Kidney glomerular epithelial cell (primary cell): ENCODE data around the gene SELP.

Experiments
- DNase-seq: peaks from one replicate; lab custom pipeline; 2025; lab: John Stamatoyannopoulos, UW

SELP gene

DNA sequence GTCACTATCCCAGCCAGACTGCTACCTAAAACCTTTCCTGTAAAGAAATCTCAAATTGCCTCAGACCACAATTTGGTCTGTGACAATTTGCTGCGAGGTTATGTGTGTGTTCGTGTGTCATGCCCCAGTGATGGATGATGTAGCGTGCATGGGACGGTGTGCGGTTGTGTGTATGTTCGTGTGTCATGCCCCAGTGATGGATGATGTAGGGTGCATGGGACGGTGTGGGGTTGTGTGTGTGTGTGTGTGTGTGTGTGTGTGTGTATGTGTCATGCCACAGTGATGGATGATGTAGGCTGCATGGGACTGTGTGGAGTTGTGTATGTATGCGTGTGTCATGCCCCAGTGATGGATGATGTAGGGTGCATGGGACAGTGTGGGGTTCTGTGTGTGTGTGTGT is 9.4 kb downstream of the SELP start:
- no peak for DNase-seq

DNA sequence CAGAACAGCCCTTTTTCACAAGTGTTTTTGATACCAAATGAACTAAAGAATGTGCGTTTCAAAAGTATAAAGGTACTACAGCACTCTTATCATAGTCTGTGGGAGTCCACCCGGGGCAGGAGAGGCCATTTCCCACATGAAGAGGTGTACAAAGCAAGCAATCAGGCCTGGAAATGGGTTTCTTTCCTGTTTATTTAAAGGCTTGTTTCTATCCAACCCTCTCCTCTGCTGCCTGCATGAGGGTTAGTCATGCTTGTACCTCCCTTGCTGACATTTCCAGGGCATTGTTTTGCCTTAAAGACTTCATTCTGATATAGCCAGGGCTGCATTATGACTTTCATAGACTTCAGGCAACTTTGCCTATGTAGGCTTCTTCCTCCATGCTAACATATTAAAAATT is 11.6 kb downstream of the SELP start:
- no peak for DNase-seq

DNA sequence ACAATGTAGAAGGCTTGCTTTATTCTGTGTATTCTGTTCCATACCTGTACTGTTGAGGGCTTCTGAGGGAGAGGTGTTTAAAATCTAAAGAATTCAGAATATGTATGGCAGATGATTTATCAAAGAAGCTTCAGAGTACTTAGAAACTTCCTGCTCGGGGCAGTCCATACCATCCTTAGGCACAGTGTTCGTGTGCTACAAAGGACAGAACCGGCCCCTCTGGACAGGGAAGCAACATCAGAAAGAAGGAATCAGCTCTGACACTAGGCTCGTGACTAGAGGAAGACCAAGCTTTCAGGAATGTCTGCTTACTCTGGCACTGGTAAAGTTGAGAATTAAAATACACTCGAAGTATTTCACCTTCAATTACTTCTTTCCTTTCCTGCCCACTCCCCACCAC is 14.1 kb downstream of the SELP start:
- no peak for DNase-seq

DNA sequence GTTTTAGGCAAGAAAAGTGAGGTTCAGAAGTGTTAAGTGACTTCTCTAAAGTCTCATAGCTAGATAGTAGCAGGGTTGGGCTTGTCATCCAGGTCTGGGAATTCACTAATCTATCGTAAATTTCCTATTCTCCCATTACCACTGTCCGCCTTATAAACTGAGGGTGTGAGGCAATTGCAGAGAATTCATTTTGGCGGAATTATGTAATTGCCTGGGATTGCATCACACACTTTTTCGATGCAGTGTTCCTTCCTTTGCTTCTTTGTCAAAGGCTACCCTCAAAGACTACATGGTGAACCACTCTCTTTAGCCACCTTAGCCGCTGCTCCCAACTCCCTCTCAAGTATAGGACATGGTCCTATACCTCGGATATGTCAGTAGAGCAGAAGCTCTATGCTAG is 19.1 kb downstream of the SELP start:
- no peak for DNase-seq

DNA sequence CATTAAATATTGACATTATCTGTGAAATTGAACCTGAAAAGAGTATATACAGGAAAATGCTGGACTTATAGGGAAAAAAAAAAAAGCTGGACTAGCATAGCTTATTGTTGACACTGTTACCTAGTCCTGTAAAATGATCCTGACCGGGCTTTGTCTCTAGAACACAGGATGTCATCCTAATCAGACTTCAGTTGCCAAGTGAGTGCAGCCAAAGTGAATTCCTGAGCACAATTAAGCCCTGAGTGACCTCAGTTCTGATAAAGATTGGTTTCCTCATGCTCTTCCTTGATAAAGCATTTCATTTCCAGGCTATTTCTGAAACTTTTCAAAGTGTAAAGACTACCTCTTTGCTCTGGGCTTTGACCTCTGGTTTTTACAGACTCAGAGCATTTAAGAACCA is 19.8 kb downstream of the SELP start:
- no peak for DNase-seq

DNA sequence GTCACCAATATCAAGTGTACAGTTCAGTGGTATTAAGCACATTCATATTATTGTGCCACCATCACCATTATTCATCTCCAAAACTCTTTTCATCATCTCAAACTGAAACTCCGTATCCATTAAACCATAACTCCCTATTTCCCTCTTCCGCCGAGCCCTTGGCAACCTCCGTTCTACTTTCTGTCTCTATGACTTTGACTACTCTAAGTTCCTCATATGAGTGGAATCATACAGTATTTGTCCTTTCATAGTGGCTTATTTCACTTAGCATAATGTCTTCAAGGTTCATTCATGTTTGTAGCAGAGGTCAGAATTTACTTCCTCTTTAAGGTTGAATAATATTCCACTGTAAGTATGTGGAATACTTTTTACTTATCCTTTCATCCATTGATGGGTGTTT is 21.7 kb downstream of the SELP start:
- DNase-seq = no peak

DNA sequence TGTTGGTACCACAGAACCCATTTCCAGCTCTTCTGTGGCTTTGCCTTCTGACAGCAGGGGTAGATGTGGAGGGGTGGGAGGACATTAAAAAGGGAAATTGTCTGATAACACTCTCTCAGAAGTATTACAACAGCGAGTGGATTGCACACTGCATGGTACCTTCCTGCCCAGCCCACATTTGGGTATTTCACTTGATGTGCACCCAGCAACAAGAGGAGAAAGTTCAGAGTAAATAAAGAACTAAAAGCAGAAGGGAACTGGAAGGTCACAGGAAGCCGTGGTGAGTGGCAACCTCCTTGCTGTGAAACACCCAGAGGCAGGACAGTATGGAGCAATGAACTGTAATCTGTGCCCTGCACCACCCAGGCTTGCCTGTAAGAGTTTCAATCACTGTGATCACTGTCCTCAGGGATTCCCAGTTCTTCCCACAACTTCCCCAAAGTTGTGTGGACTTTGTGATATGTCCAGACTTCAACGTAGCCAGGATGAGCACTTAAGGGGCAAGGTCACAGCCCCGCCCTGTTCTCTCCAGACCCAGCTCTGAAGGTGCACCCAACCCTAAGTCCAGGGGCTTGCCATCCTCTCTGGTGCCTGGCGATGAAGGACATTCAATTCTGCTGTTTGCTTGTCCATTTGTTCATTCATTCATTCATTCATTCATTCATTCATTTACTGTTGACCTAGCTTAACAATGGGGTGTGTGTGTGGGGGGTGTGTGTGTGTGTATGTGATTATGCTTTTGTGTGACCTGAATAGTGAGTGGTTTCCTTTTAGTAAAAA is 25.0 kb downstream of the SELP start:
- no peak for DNase-seq

DNA sequence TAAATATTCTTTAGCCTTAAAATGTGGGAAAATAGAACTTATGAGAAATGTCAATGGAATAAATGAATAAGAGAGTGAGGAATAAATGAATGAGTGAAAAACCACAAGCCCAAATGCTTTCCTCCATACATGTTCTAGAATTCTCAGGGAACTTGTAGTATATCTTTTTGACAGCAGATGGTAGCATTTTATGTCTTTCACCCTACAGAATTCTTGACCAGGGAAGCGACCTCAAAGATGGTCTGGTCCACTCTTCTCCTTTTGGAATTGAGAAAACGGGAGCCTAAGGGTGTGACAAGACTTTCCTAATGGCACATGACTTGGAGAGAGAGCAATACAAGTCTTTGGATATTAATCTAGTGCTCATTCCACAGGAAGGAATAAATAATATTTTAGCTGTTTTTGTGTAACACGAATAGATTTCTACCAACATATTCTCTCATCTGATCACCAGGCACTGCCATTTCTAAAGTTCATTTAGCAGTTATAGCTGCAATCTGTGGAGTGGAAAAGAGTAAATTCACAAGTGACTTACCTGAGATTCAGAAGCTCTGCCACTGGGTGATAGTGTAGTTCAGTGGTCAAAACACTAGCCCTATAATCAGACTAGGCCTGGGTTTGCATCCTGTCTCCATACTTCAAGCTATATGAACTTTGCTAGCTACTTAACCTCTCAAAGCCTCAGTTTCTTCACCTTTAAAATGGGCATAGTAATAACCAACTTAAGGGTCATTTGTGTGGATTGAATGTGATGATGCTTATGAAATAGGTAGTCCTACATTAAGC is 28.6 kb downstream of the SELP start:
- peak; percentile 24 for DNase-seq

DNA sequence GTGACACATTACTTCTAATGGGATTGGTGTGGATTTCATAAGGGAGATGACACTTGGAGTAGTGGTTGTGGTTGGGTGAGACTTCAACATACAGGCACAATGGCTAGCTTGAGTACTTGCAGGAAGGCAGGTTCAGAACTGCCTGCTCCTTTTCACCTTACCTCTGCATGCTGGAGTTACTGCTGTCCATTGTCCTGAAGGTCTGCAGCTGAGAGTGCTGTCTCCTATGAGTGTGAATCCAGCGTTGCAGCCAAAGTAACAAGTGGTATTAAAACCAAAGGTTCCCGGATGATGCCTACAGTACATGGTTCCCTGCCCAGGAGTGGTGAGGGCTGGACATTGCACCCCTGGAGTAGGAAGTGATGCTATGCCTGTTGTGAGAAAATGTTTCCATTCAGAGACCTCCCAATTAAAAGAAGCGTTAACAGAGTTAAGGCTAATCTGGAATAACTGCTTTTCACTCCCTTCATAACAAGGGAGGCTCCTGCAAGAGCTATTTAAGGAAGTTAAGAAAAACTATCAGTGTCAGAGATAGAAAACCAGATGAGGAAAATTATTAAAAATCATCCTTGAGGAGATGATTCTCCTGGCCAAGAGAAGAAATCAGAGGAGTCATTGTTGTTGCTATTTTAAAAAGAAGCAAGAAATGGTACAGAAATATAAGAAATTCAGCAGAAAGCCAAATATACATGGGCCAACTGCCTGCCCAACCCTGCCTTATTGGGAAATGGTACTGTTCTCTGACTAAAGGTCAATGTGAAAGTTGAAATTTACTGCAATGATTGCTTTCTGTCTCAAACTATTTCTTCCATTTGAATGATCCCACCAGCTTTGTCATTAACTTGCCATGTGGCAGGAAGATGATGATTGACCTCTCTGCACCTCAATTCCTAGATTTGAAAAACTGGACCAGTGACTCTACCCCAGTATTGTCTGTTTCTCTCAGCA is 33.9 kb downstream of the SELP start:
- peak; percentile 65 for DNase-seq

DNA sequence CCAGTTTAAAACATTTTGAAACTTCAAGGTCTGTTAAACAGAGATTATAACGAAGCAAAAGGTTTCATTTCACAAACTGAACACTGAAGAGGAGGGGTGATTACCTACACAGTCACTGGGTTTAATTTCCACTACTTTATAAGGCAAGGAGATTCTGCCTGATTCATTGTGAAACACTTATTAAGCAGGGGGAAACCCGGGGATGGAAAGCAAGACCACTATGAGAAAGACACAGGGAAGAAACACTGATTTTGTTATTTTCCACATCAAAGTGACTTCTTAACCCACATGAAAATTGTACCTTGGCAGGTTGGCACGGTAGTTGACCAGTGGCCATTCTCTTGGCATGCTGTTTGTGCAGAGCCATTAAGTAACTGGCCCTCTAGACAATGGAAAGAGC is 35.5 kb downstream of the SELP start:
- no peak for DNase-seq

DNA sequence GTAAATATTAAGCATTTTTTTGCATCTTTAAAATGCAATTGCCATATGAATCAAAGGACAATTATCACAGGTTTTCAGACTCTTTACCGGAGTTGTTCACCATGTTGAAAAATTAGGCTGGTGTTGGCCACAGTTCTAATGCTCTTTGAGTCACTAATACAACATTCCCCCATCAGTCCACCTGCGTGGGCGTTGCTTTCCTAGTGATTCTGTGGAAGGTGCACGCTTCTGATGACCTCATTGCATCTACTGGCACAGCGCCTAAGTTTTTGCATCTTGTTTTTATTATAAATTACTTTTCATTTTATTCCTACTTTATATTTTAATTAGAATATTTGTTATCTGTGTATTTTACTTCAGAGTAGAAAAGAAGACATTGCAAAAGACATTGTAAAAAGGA is 39.0 kb downstream of the SELP start:
- no peak for DNase-seq

DNA sequence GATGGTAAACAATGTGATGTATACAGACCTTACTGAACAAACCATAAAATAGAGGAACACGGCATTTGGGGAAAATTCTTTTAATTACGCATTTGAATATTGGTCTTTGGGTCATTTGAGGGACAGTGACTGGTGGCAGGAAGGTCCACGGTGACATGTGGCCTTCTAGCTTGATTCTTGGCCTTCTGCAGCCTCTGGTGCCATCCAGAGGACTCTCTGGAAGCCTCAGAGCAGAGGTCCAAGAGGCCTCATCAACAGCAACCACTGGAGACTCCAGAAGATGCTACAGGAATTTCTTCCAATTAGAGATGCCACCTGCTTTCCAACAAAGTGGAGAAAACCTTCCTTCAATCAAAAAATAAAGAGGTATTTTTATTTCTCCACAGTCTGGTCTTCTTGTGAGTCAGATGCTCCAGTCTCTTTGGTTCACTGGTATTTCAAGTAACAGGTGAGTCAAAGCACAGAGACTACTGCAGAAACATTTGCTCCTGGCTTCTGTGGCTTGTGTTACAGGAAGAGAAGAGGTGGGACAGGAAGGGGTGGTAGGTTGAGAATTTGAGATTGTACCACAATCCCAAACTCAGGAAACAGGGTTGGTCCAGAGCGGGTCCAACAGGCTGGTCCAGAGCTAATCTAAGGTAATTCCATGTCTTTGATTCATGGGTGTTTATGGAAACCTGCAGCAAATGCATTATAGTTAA is 41.0 kb downstream of the SELP start:
- DNase-seq = no peak

DNA sequence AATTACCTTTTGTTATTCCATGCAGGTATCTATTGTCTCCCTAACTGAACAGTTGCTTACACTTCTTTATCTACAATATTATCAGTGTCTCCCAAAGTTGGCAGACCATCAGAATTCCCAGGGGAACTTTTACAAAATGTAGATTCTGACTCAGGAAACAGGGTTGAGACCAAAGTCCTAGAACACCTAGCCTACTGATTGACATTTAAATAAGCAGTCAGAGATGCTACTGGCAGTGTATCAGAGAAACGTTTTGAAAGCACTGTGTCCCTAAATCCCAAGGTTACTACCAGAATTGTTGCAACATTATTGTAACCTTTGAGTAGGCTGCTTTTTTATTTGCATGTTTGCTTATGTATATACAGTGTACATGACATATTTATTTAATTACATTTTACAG is 41.8 kb downstream of the SELP start:
- no peak for DNase-seq

DNA sequence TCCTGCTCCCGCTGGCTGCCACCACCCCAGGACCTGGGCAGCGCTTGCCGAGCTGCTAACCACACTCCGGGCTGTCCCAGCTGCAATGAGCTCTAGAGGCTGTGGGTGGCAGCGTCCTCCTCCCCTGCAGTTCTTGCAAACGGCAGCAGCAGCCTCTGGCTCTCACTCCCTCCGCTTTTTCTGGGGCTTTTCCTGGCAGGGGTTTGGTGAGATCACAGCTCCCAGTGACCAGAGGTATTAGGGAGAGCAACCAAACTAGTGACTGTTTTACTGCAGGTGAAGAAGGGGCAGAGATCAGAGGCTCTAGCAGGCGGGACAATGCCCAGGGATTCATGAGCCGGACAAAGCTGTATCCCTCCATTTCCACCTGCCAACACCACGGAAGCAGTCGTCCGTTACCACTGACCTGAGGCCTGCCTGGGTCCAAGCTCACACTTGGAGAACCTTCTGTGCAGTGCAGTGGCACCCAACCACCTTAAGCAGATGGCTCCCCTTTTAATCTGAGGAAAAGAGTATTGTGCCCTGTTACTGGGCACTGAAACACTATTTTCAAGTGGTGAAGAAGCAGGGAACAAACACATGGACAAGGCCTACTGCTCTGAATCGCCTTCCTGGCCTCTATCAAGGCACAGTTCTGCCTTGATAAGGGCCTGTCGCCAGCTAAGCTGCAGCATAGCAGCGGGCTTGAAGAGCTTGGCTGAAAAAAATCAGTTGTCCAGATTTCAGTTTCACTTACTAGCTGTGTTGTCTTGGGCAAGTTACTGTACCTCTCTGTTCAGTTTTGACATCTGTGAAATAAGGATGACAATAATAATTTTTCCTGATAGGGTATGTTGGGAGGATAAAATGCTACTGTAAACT is 43.3 kb downstream of the SELP start, which contains the start of gene F5:
TSS of gene F5 (minus strand) at position 87 of the 861 bp plus-strand sequence. CDS start 95 bp downstream, outside the sequence.
- peak; percentile 69 for DNase-seq

DNA sequence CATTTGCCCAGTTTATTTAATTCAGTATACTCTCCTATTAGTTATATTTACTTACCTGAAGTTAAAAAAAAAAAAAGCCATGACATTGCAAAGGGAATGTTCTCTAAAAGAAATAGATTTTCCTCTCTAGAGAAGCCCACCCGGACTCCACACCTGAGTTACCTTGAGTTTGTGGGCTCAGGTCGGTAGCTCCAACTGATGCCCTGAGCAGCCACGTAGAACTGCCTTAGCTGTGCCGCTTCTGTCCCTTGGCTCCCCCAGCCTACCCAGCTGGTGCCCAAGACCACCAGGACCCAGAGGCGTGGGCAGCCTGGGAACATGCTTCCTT is 43.9 kb downstream of the SELP start:
- DNase-seq = no peak

DNA sequence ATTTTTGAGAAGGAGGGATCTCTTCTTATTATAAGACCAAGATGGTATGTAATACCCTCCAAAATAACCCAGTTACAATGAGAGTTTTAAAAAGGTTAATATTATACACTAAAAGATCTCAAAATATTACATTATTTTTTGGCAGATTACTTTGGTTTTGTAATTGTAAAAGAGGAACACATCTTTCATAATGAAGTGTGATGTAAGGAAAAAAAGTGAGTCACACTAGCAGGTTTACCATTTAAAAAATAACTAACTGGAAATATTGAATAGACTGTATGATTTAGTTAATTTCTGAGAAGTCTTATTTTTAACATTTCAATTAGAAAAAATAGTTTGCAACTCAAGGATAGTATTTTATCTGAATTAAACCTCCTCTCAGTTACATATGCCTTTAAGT is 44.7 kb downstream of the SELP start:
- no peak for DNase-seq

DNA sequence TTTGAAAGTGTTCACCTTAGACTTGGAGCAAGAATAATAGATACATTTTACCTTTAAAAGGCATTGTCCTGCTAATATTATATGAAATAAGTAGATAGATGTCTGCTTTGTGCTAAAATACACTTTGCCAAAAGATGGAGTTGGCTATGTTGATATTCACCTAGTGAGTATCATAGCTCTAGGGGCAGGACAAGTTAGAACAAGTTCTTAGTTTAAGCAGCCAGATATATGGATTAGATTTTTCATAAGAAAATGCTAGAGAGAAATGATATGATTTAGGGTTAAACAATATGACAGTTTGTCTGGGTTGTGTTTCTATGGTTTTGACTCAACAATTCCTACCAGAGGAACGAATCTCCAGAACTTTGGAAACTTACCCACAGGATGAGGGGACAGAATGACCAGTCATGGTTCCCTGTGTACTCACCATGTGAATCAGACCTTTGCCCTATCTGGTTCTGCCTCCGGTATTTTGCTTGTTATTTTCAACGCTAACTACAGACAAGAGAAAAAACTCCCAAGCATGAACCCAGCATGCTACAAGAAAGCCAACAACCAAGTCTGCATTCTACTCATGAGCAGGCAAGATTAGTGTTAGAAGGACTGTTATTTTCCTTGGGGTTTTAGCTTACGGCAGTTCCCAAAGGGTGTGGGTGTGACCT is 45.3 kb downstream of the SELP start:
- DNase-seq = peak; percentile 36

DNA sequence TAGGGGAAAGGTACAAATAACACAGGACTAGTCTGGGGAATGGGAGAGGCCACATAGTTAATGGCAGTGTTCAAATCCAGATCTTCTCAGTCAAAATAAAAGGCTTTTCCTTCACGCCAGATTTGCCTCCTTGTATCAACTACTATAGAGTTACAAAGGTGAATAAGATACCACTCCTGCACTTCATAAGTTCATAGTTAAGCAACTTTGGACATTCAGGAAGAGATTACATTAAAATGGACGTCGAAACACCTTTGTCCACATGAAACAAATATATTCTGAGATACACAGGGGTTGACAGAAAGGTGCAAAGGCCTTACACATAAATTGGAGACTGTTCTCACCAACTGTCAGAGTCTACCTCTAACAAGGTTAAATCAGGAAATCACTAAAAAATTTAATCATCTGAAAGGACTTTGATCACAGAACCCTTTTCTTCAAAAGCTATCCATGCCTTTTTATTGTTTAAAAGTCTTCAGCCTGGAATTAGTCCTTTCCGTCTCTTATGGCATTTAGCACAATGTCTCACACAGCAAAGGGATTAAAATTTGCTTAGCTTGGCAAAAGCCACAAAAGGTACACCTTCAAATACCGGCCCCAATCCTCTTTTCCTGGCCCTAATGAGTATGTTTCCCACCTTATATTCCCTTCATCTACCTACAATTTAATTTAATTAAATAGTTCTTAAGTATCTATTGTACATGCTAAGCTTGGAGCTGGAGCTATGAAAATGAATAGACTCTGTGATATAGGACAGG is 51.8 kb downstream of the SELP start:
- DNase-seq = no peak

DNA sequence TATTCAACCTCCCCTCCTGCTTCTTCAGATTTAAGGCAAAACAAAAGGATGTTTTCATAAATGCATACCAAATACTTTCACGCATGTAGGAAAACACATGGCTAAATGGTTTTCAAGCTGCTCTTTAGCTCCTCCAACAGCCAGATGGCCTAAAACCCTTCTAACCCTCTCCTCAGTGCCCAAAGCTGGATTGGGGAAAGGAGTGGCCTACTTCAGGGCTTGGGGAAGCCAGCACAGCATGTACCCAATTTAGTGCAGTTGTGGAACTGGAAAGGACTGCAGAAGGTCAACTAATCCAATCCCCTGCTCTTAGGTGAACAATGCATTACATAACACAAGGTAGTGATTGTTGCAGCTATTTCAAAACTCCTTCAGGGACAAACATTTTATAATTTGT is 53.0 kb downstream of the SELP start:
- no peak for DNase-seq
